ENCODE data around the gene RAB6B. TPM values are rescaled to one million over a fixed set of nuclear protein-coding genes. Genes with fewer than 3 reads are reported as not detected.

The RAB6B gene
- total RNA-seq, 3 donors from 2014 or later, result 1.8 to 3.9 (median 3.4) TPM

DNA sequence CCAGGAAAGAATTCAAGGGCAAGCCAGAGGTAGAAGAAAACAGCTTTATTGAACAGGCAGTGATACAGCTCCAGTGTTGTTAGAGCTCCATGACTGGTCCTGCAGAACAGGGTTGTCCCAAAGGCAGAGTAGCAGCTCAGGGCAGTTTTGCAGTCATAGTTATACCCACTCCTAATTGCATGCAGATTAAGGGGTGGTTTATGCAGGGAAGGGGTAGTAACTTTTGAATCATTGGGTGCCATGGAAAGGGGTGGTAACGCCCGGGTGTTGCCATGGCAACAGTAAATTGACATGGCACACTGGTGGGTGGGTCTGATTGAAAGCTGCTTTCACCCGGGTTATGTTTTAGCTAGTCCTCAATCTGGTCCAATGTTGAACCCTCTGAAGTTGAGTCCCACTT lies 9.7 kb upstream of the RAB6B start:
- intact Hi-C loops (cut with DNase I; ENCODE audit: low total_unique reads), result loop anchor here (5.0 kb wide), 1 partner anchor 837 kb away; no protein-coding TSS in a partner anchor
- H3K4me3 ChIP-seq, result no peak overlapping the region
- no peaks in the 10 kb centered on the region for H3K27me3 ChIP-seq
- no peak overlapping the region for H3K27ac ChIP-seq
- H3K36me3 ChIP-seq, result no peaks in the 10 kb centered on the region
- TF ChIP-seq POLR2AphosphoS5 (IDR thresholded peaks at IDR 0.05) (no peak), POLR2A (IDR thresholded peaks at IDR 0.05) (no peak)
- TF ChIP-seq, protein P1, sequence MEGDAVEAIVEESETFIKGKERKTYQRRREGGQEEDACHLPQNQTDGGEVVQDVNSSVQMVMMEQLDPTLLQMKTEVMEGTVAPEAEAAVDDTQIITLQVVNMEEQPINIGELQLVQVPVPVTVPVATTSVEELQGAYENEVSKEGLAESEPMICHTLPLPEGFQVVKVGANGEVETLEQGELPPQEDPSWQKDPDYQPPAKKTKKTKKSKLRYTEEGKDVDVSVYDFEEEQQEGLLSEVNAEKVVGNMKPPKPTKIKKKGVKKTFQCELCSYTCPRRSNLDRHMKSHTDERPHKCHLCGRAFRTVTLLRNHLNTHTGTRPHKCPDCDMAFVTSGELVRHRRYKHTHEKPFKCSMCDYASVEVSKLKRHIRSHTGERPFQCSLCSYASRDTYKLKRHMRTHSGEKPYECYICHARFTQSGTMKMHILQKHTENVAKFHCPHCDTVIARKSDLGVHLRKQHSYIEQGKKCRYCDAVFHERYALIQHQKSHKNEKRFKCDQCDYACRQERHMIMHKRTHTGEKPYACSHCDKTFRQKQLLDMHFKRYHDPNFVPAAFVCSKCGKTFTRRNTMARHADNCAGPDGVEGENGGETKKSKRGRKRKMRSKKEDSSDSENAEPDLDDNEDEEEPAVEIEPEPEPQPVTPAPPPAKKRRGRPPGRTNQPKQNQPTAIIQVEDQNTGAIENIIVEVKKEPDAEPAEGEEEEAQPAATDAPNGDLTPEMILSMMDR (IDR thresholded peaks at IDR 0.05), result no peak
- no peaks in the 10 kb centered on the region for H3K9me3 ChIP-seq
- H3K4me1 ChIP-seq, result no peaks in the 10 kb centered on the region
- no peak for DNase-seq (ENCODE audit: low spot score in 2 of 2)

DNA sequence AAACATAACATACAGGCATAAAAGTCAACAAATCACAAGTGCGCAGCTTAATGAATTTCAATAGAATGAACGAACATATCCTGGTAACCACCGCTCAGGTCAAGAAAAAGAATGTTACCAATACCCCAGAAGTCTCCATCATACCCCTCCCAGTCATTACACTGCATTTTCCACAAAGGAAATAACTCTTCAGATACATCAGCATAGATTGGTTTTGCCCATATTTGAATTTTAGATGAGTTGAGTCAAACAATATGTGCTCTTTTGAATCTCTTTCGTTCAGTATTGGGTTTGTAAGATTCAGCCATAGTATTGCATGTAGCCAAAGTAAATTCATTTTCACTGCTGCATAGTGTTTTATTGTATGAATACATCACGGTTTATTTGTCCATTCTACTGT lies 6.2 kb upstream of the RAB6B start:
- intact Hi-C loops (cut with DNase I; ENCODE audit: low total_unique reads), result no loop called here
- no peak overlapping the region for H3K4me3 ChIP-seq
- no peaks in the 10 kb centered on the region for H3K27me3 ChIP-seq
- no peak overlapping the region for H3K27ac ChIP-seq
- H3K4me1 ChIP-seq, result no peaks in the 10 kb centered on the region
- no peaks in the 10 kb centered on the region for H3K36me3 ChIP-seq
- DNase-seq (ENCODE audit: low spot score in 2 of 2), result no peak
- no peak for TF ChIP-seq POLR2AphosphoS5 (IDR thresholded peaks at IDR 0.05)
- TF ChIP-seq, protein P1 (IDR thresholded peaks at IDR 0.05), result no peak
- TF ChIP-seq POLR2A (IDR thresholded peaks at IDR 0.05), result no peak
- H3K9me3 ChIP-seq, result no peaks in the 10 kb centered on the region

DNA sequence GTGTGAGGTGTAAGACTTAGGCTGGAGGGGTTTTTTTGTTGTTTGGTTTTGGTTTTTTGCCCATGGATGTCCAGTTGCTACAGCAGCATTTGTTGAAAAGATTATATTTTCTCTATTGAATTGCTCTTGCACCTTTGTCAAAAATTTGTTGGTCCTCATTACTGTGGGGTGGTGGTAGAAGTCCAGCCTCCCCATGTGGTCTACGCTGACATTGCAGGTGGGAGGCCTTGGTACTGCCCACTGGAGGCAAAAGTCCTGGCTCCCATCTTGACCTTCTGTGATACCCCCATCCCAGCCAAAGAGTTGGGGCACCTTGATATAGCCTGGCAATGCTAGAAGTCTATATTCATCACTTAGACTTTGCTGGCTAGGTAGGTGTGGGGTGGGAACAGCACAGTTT lies 5.4 kb upstream of the RAB6B start:
- Histone ChIP-seq H3K27me3 (no peaks in the 10 kb centered on the region), H3K4me1 (no peaks in the 10 kb centered on the region), H3K4me3 (no peak overlapping the region), H3K9me3 (no peaks in the 10 kb centered on the region), H3K36me3 (no peaks in the 10 kb centered on the region), H3K27ac (no peak overlapping the region)
- intact Hi-C loops (cut with DNase I; ENCODE audit: low total_unique reads), result no loop called here
- DNase-seq (ENCODE audit: low spot score in 2 of 2), result no peak
- no peak for TF ChIP-seq POLR2A (IDR thresholded peaks at IDR 0.05)
- TF ChIP-seq, protein P1 (IDR thresholded peaks at IDR 0.05), result no peak
- no peak for TF ChIP-seq POLR2AphosphoS5 (IDR thresholded peaks at IDR 0.05)

DNA sequence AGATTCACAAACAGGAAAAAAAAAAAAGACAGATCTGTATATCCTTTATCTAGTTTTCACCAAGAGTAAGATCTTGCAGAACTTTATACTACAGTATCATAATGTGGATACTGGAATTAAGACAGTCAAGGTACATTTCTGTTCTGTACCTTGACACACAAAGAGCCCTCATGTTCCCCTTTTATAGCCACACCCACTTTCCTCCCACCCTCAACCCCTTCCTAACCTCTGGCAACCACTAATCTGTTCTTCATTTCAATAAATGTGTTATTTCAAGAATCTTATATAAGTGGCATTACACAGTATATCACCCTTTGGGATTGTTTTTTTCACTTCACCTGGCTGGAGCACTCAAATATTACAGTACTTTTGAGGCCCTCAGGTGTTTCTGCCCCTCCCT lies 3.6 kb upstream of the RAB6B start:
- Histone ChIP-seq H3K36me3 (no peaks in the 10 kb centered on the region), H3K9me3 (no peaks in the 10 kb centered on the region), H3K27ac (no peak overlapping the region), H3K4me3 (no peak overlapping the region), H3K27me3 (no peaks in the 10 kb centered on the region), H3K4me1 (peaks cover 0 to 3% of the 10 kb centered on the region in 2 donors)
- DNase-seq (ENCODE audit: low spot score in 2 of 2), result no peak
- intact Hi-C loops (cut with DNase I; ENCODE audit: low total_unique reads), result no loop called here
- TF ChIP-seq, protein P1 (IDR thresholded peaks at IDR 0.05), result no peak
- no peak for TF ChIP-seq POLR2AphosphoS5 (IDR thresholded peaks at IDR 0.05)

DNA sequence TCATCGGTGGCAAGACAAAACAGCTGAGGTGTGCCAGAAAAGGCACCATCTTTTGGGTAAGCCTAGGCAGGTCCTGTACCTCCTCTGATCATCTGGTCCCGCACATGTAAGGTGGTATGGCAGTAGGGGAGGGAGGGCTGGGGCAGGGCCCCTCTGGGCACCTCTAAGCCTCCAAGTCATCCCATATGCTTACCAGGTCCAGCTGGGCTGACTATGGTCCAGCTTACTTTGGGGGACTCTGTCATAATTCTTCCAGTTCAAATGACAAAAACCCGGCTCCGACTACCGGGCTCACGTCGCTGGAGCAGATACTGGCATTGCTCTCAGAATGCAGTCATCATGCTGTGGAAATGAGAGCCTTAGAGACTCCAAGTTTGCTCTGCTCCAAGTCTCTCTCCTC lies 1.9 kb upstream of the RAB6B start:
- H3K36me3 ChIP-seq, result no peaks in the 10 kb centered on the region
- H3K4me3 ChIP-seq, result no peak overlapping the region
- no peak for TF ChIP-seq POLR2A (IDR thresholded peaks at IDR 0.05)
- TF ChIP-seq POLR2AphosphoS5 (IDR thresholded peaks at IDR 0.05), result no peak
- TF ChIP-seq, protein P1 (IDR thresholded peaks at IDR 0.05), result no peak
- no peaks in the 10 kb centered on the region for H3K27me3 ChIP-seq
- no peak overlapping the region for H3K27ac ChIP-seq
- H3K9me3 ChIP-seq, result no peaks in the 10 kb centered on the region
- H3K4me1 ChIP-seq, result peaks cover 0 to 3% of the 10 kb centered on the region in 2 donors
- no peak for DNase-seq (ENCODE audit: low spot score in 2 of 2)
- intact Hi-C loops (cut with DNase I; ENCODE audit: low total_unique reads), result no loop called here

All from breast epithelium (tissue), 4 donors.